GM18870 (cell line): ENCODE results near the gene ONECUT1.
"Not testable (repeated sequence)": the region's sequence is repeated elsewhere in the genome, so short reads cannot be mapped to it uniquely, and the experiment has no call there.

ENCODE experiments used
- ATAC-seq: cut with Tn5 transposase; IDR thresholded peaks from one replicate; pipeline ENCODE4 v1.9.1; 2021; ENCODE audit warnings: moderate library complexity; ENCODE audit not compliant: unreplicated experiment

ONECUT1 gene

DNA sequence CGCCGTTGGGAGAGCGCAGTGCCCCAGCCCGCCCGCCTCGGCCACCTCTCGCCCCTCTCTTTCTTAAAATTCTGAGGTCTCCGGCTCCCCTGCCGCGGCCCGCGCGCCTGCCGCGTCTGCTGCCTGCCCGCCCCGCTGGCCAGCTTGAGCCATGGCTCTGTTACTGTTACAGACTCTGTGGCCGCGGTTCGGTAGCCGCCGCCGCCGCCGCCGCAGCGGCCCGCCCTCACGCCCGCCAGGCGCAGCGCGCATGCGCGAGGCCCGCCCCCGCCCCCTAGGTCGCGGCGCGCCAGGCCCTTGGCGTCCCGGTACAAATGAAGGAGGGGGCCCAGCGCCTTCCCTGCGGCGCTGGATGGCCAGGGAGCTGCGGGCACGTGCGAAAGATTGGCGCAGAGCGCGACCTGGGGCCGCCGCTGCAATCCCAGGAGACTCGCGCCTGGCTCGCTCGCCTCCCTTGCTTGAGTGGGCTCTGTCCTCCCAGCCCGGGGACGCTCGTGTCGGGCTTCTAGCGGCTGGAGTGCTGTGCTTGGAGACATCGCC is at the start of gene ONECUT1:
TSS of gene ONECUT1 (minus strand) at position 168 of the 540 bp plus-strand sequence. CDS start 452 bp downstream, outside the sequence.
- ATAC-seq, result peak; percentile 51

DNA sequence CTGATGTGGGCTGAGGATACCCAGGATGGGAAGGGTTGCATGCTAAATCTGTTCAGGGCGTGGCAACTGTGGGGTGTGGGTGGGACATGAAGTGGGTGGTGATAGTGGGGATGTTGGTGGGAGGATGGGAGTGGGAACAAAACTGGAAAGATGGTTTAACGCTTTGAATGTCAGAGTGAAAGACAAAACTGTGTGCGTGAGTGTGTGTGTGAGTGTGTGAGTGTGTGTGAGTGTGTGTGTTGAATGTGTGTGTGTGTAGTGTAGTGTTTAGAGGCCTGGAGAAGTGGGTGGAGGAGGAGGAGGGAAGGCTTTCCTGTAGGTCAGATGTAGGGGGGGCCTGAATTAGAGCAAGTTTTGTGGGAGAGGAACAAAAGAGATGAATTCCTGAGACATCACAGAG is 44.2 kb upstream of the ONECUT1 start:
- no peak for ATAC-seq

DNA sequence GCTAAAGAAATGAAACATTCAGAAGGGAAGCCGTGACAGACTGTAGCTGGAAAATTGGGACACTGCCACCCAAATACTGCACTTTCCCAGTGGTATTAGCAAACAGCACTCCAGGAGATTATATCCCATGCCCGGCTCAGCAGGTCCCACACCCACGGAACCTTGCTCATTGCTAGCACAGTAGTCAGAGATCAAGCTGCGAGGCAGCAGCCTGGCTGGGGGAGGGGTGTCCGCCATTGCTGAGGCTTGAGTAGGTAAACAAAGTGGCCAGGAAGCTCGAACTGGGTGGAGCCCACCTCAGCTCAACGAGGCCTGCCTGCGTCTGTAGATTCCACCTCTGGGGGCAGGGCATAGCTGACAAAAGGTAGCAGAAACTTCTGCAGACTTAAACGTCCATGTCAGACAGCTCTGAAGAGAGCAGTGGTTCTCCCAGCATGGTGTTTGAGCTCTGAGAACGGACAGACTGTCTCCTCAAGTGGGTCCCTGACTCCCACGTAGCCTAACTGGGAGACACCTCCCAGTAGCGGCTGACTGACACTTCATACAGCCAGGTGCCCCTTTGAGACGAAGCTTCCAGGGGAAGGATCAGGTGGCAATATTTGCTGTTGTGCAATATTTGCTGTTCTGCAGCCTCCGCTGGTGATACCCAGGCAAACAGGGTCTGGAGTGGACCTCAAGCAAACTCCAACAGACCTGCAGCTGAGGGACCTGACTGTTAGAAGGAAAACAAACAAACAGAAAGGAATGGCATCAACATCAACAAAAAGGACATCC is 34.2 kb upstream of the ONECUT1 start:
- ATAC-seq, result not testable (repeated sequence)

DNA sequence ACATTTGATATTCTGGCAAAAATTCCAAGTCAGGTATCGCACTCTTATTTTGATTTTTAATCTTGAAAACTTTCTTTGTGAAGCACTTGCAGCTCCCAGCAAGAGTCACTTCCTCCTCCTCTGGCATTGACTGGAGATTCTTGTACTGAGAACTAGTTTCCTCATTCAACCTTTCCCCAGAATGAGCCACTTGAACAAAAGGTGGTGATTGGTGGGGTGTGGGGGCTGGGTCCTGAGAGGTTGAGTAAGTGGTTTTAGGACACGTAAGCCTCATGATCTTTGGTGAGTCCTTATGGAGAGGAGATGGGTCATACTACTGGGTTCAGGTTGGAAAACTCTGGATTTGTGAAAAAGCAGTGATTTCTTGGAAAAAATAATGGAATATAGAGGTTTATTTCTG is 32.3 kb upstream of the ONECUT1 start:
- ATAC-seq, result no peak

DNA sequence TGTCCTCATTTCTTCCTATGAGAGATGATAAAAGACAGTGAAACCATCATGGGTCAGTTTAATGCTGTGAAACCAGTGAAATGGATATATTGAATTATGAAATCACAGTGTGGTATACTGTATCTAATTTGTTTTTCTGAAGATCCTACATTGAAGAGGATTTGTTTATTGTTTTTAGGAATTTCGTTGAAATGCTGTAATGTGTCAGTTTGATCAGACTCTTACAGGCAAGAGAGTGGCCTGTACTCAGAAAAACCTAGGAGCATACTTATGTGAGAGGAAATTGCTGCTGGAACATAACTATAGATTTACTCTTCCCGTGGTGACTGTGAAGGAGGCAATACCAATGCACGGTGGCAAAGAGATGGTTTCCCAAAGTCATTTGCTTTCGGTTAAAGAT is 29.1 kb upstream of the ONECUT1 start:
- ATAC-seq, result no peak

DNA sequence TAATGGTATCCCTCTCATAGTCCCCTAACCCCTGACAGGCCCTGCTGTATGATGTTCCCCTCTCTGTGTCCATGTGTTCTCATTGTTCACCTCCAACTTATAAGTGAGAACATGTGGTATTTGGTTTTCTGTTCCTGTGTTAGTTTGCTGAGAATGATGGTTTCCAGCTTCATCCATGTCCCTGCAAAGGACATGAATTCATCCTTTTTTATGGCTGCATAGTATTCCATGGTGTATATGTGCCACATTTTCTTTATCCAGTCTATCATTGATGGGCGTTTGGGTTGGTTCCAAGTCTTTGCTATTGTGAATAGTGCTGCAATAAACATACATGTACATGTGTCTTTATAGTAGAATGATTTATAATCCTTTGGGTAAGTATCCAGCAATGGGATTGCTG is 25.8 kb upstream of the ONECUT1 start:
- ATAC-seq, result not testable (repeated sequence)

DNA sequence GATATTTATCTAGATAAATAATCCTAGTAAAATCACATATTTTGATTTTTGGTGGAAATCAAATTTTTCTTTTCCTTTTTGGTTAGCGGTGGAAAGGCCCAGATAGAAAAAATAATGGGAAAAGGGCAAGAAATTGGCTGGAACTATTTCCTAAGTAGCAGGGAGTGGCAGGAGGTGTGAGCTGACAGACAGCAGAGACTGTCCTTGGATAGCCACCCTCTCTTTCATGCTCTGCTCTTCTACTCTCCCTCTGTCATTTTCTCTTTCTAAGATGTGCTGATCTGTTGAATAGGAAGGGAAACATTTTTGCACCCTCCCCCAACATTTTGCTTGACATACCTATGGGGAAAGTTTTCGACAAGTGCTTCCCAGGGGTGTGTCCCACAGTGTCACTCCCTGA is 18.9 kb upstream of the ONECUT1 start:
- ATAC-seq, result no peak

DNA sequence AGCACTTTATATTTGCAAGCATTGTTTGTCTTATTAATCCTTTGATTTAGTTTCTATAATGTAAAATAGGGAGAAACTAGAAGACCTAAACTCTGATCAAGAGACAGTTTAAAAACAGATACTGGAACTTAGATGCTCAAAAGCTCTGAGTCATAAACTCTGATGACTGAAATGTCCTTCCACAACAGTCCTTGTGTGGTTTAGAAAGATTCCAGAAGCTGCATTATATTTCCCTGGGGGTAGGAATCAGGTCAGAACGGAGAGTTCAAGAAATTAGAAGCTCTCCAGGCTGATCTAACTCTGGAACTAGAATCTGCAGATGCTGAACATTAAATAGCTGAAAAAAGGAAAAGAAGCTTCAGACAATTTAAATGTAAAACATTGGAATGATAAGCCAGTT is 18.3 kb upstream of the ONECUT1 start:
- no peak for ATAC-seq

DNA sequence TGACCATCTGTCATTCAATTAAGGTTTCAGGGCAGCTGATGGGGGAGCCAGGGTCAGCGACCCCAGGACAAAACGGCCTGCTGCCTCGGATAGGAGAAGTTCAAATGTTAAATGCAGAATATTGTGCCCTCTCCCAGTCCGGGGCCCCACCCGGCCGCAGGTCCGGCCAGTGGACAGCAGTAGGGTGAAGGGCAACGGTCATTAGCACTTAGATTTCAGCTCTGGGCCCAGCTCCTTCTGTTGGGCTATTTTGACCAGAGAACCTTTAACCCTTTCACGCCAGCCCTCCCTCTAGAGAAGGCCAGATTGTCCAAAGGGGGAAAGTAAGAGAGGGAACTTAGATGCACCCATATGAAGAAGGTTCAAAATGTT is 16.1 kb upstream of the ONECUT1 start:
- no peak for ATAC-seq

DNA sequence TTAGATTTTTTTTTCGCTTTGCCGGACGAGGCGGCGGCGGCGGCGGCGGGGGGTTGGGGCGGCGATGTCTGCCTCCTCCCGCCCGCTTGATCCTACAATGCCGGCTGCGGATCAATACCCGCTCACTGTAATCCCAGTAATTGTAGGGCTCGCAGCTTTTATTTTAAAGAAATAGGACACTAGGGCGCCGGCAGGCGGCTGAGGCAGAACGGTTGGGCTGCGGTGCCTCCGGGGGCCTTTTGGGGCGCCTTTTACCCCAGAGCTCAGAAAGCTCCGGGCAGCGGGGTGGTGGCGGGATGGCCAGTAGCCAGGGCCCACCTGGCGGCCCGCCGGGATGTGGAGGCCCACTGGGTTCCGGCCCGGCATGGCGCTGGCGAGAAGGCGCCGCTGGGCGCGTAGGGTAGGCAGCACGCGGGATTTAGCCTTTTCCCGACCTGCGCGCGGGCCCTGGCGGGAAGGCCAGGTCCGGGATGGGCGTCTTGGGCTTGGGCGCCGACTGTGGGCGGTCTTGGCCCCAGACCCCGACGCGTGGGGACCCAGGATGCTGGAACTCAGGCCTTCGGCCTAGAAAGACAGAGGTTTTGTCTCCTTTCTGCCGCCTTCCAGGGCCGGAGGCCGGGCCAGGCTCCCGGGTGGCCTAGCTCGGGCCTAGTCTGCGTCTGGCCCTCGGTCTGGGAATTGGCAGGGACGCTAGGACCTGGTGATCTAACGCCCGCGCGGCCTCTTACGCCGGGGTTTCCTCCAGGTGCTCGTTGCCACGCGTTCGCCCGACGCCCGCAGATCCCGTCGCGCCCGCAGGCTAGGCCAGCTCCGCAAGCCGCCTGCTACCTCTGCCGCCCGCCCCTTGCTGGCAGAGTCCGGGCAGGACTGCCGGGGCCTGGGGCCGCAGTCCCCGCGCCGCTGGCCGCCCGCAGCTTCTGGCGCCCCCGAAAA is 15.5 kb upstream of the ONECUT1 start:
- ATAC-seq, result no peak

DNA sequence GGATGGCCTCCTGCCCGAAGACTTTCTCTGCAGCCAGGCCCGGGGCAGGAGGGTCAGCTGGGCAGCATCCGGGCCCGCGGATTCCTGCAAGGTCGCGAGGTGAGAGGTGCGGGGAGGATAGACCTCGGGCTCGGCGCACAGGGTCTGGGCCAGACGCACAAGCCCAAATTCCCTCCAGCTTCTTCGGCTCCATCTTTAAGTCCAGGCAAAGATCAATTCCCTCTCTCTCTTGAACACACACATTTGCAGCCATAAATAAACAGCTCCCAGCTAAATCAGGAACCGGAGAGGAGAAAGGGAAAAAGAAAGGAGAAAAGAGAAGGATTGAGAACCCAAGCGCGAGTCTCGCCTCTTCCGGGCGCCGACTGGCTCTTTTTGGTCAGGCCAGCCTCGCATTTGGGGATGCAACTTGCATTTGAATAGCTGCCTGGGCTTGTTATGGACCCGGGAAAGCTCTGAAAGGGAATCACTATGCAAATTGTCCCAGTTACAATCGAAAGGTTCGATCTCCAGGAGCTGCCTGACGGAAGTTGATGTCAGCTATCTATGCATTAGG is 14.5 kb upstream of the ONECUT1 start:
- no peak for ATAC-seq

DNA sequence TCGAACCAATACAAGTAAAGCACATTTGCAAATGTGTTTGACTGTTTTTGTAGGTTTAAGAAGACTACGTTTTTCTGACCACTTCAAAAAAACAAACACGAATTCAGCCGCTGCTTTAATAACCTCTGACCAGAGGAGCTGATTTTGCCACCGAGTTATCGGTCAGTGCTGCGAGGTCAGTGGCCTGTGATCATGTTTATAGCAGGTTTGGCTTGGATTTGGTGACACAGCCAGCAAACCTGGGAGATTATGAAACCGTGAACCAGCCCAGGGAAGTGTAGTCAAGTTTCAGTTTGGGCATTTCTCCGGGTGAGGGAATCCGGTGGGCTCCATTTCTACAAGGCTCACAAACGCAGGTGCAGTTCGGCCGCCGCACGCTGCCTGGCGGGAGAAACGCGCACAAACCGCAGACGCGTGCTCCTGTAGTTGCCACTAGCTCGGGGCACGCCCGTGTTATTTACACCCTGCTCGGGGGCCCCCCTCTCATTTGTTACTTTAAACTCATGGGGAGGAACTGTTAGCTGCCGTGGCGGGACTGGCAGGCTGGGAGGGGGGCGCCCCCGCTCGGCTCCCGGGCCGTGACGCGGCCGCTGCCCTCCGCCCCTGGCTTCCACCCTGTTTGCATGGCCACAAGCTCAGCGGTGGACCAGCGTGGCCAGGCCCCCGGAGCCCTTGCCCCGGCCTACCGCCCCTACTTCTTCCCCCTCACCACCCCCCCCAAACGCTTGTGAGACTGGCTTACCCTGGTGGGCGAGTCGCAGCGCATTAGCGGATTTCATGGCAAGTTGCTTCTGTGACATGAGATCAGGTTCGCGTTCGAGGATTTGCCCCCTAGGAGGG is 13.6 kb upstream of the ONECUT1 start:
- ATAC-seq, result no peak

DNA sequence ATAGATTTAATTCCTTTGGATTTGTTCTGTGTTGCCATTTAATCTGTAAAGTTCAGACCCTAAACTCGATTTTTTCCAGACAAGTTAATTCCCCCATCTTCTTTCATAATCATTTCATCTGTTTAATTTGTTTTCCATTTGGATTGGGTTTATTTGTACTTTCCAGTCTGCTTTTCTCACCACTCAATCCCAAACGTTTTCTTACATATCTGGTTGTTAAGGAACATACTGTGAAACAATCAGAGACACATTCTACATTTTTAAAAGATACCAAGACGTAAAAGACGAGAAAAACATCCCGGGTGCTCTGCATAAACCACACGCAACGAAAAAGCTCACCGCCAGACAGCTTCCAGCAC is 13.0 kb upstream of the ONECUT1 start:
- ATAC-seq, result no peak

DNA sequence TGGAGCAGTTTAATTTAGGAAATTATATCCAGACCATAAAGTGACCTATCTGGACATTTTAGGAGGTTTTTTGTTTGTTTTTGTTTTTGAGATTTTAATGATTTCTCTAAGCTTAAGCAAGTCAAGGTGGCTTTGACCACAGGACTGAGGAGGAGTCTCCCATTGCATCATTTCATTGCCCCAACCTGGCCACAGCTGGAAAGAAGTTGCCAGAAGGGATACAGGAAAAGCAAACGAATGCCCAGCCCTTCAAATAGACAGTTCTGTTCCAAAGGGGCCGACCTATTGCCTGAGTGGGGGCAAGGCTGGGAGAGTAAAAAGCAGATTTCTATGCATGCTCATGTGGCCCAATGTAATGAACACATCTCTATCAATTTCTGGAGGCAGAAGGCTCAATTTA is 12.0 kb upstream of the ONECUT1 start:
- no peak for ATAC-seq

DNA sequence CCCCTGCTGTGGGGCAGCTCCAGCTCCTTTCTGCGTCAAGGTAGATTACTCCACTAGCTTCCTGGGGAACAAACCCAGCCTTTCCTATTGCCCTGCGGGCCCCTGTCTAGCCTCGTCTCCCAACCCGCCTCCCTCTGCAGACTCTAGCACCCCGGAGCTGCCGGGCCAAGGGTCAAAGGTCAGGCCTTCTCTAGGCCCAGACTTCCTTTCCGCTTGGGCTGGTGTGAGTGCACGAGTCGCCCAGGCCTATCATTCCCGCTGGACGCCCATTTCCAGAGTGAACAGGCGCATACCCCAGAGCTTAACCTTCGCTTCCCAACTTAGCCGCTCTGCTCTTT is 11.6 kb upstream of the ONECUT1 start:
- no peak for ATAC-seq

DNA sequence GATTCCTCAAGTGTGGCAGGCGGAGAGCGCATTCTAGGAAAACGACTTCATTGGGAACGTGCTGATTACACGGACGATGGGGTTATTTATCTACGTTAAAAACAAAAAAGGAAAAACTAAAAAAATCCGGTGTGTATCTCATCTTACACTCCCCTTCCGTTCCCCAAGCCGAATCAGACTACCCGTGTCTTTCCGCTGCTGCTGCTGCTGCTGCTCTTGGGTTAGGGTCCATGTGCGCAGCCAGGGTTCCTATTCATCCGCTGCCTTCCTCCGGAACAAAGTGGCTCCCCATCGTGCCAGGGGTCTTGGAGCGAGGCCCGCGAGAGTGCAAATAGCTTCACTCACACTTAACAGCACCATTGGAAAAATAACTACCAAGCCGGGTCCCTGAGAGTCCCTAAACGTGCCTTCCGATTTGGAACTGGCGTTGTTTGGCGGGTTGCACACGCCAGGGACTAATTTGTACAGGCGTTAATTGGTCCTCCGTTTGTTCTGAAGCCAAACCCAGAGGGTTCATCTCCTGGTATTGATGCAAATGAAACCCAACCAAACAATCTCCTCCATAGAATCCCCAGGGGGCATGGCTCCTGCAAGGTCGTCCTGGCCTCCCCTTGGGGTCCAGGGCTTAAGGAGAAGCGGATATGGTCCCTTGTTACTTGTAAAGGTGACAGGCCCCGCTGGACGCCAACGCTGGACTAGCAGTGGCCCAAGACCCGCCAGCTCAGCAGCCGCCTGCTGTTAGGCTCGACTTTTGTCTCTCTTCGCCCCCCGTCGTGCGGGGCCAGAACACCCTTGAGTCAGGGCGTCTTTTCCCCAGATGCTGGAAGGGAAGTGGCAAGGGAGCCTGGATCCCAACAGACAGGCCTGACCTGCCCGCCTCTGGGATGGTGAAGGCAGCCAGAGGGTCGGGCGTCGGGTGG is 11.0 kb upstream of the ONECUT1 start:
- no peak for ATAC-seq

DNA sequence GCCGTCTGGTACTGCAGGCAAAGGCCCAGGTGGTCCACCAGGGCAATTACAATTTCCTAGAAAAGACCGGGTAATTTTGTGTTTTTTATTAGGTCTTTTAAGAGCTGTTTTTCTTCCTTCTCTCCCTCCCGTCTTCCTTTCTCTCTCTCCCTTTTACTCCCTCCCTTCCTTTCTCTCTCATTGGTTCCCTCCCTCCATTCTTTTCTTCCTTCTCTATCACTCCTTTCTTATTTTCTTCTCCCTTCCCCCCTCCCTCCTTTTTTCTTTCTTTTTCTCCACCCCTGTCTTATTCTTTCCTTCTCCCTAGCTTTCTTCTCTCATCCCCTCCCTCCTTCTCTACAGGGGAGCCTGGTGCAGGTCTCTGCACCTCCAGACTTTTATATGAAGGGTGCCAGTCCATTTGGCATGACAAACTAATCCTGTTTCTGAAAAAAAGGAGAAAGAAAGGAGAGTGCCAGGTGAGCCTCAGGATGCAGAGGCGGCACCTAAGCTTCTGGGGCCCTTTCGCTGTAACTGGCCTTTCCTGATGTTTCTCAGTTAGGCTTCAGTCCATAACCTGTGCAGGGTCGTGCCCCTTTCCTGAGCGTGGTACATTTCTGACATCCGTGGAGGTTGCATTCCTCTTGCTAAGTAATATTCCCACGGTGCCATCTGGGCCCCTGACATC is 9.1 kb upstream of the ONECUT1 start:
- no peak for ATAC-seq

DNA sequence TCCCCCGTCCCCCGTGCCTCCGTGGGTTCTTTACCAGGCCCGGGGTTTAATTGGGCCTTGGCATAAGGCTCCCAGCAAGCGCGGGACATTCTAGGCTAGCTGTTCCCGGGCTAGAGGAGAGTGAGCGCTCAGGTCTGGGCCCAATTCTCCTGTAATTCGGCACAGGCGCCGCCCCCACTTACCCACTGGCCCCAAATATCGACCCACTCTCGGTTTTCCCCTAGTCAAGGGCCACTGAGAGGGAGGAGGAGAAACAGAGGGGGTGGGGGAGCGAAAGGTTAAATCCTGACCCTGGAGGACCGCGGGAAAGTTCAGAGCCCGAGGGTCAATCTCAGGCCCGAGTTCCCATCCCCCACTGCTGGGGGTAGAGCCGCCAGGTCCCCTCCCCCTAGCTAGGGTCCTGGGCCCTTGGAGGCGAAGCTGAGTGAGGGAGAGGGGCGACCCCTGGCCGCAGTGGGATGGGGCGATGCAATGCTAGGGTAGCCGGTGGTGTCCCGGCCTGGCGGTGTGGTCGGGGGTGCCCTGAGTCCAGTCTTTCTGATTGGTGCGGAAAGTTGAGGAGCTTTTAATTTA is 8.5 kb upstream of the ONECUT1 start:
- no peak for ATAC-seq
